EL (cell line): Measurements from ENCODE around the gene SMCHD1.
A peak's percentile ranks its signal among the peaks of the same experiment; 100 is the strongest.
"Not testable (repeated sequence)": the region's sequence is repeated elsewhere in the genome, so short reads cannot be mapped to it uniquely, and the experiment has no call there.

Source experiments
- DNase-seq: peaks from one replicate; pipeline ENCODE4 v3.0.0-alpha.2; 2016

SMCHD1 gene

GRCh38 chr18:2823966-2824365 lies 168.4 kb downstream of the SMCHD1 start:
- DNase-seq, result no peak

GRCh38 chr18:2824865-2825264 lies 169.3 kb downstream of the SMCHD1 start:
- no peak for DNase-seq

- no peak for DNase-seq
Observed at GRCh38 chr18:2825613-2826175, 170.2 kb downstream of the SMCHD1 start.

- DNase-seq, result no peak
Observed at GRCh38 chr18:2826581-2826980, 171.1 kb downstream of the SMCHD1 start.

GRCh38 chr18:2827061-2827460 lies 171.5 kb downstream of the SMCHD1 start:
- DNase-seq, result no peak

GRCh38 chr18:2836118-2836517 lies 180.6 kb downstream of the SMCHD1 start:
- DNase-seq, result not testable (repeated sequence)

- DNase-seq, result not testable (repeated sequence)
Observed at GRCh38 chr18:2837290-2837689, 181.8 kb downstream of the SMCHD1 start.

GRCh38 chr18:2839202-2839601 lies 183.7 kb downstream of the SMCHD1 start:
- DNase-seq, result no peak

- no peak for DNase-seq
Observed at GRCh38 chr18:2840521-2840920, 185.0 kb downstream of the SMCHD1 start.

- no peak for DNase-seq
Observed at GRCh38 chr18:2843146-2843545, 187.6 kb downstream of the SMCHD1 start.

- DNase-seq, result no peak
Observed at GRCh38 chr18:2845172-2845571, 189.6 kb downstream of the SMCHD1 start.

- peak; percentile 68 for DNase-seq
Observed at GRCh38 chr18:2846636-2847316, 191.2 kb downstream of the SMCHD1 start, which contains the start of gene EMILIN2. Gene EMILIN2, plus strand, starts transcription at chr18:2847006. Its CDS starts 183 bp downstream, at chr18:2847189.

- DNase-seq, result peak; percentile 43
Observed at GRCh38 chr18:2847317-2848246, 192.1 kb downstream of the SMCHD1 start.

- peak; percentile 13 for DNase-seq
Observed at GRCh38 chr18:2848247-2849246, 193.0 kb downstream of the SMCHD1 start.

- peak; percentile 10 for DNase-seq
Observed at GRCh38 chr18:2850816-2851215, 195.3 kb downstream of the SMCHD1 start.

GRCh38 chr18:2851771-2852170 lies 196.2 kb downstream of the SMCHD1 start:
- no peak for DNase-seq

GRCh38 chr18:2852460-2852859 lies 196.9 kb downstream of the SMCHD1 start:
- not testable (repeated sequence) for DNase-seq

GRCh38 chr18:2853173-2853925 lies 197.8 kb downstream of the SMCHD1 start:
- no peak for DNase-seq

GRCh38 chr18:2853926-2854664 lies 198.6 kb downstream of the SMCHD1 start:
- DNase-seq, result no peak
